CD4-positive, CD25-positive, alpha-beta regulatory T cell (primary cell): ENCODE data around the gene PPIL1. TPM values are rescaled to one million over a fixed set of nuclear protein-coding genes. Genes with fewer than 3 reads are reported as not detected.
A peak's percentile ranks its signal among the peaks of the same experiment; 100 is the strongest.

Experiments
- ATAC-seq, 2 donors: fragments of 150-1000 bp; cut with Tn5 transposase; one replicate each; pipeline ENCODE4 v1.10.0; 2021; ENCODE audit warnings: low read depth in 2 of 2, moderate number of reproducible peaks in 2 of 2, moderate library complexity in 1 of 2
- DNase-seq, 3 donors: peaks; one replicate each; pipeline versions ENCODE4 v3.0.0 to v3.0.0-alpha.2; 2012 to 2022; ENCODE audit warnings: mixed read lengths in 1 of 3
- H3K27ac ChIP-seq: one replicate; pipeline ENCODE4 v1.7.0; 2013; ENCODE audit warnings: mild to moderate bottlenecking, low read length; ENCODE audit not compliant: insufficient read depth, poor library complexity, severe bottlenecking
- H3K27me3 ChIP-seq: one replicate; pipeline ENCODE4 v1.7.0; 2013; ENCODE audit warnings: low read length; ENCODE audit not compliant: control insufficient read depth, insufficient read depth
- H3K36me3 ChIP-seq: one replicate; pipeline ENCODE4 v1.7.0; 2013; ENCODE audit warnings: mild to moderate bottlenecking, low read length, moderate library complexity; ENCODE audit not compliant: control insufficient read depth, insufficient read depth
- H3K4me1 ChIP-seq: 2 replicates; pipeline ENCODE4 v1.7.0; 2013; ENCODE audit warnings: mild to moderate bottlenecking, low read length; ENCODE audit not compliant: insufficient read depth, control insufficient read depth, poor library complexity, severe bottlenecking
- H3K4me3 ChIP-seq: one replicate; pipeline ENCODE4 v1.7.0; 2013; ENCODE audit warnings: low read depth, mild to moderate bottlenecking, low read length, moderate library complexity
- H3K9me3 ChIP-seq, 2 experiments: 1 replicate in 1 of 2; 2 replicates in 1 of 2; pipeline ENCODE4 v1.7.0; 2013; ENCODE audit warnings: low read length in 2 of 2, mild to moderate bottlenecking in 1 of 2, moderate library complexity in 1 of 2; ENCODE audit not compliant: control insufficient read depth in 2 of 2
- H3K27ac Mint-ChIP-seq, 3 donors: one replicate each; pipeline ENCODE4 v1.8.0; 2020 to 2022; ENCODE audit warnings: mild to moderate bottlenecking in 3 of 3, mixed read lengths in 3 of 3, moderate library complexity in 2 of 3
- H3K27me3 Mint-ChIP-seq: one replicate; pipeline ENCODE4 v1.8.0; 2022; ENCODE audit warnings: mild to moderate bottlenecking, mixed read lengths
- H3K36me3 Mint-ChIP-seq: one replicate; pipeline ENCODE4 v1.8.0; 2020; ENCODE audit warnings: mixed read lengths
- H3K4me1 Mint-ChIP-seq, 4 donors: one replicate each; pipeline ENCODE4 v1.8.0; 2020 to 2022; ENCODE audit warnings: mixed read lengths in 4 of 4, mild to moderate bottlenecking in 1 of 4
- H3K4me3 Mint-ChIP-seq, 4 donors: one replicate each; pipeline ENCODE4 v1.8.0; 2020 to 2022; ENCODE audit warnings: mild to moderate bottlenecking in 4 of 4, mixed read lengths in 4 of 4, moderate library complexity in 3 of 4
- H3K9me3 Mint-ChIP-seq, 7 donors: one replicate each; pipeline ENCODE4 v1.8.0; 2020 to 2022; ENCODE audit warnings: mixed read lengths in 7 of 7, mild to moderate bottlenecking in 3 of 7, moderate library complexity in 2 of 7
- polyA plus RNA-seq, 4 donors: library from polyadenylated mRNA; unstranded; fragments of 300-500 nt; fragmentation: Illumina TruSeq; gene quantifications; one replicate each; pipeline ENCODE4 v1.2.3, GENCODE V29; 2021
- total RNA-seq: library from RNA; stranded (reverse); gene quantifications from one replicate; pipeline ENCODE4 v1.2.3, GENCODE V29; 2022

The PPIL1 gene
- total and polyA plus RNA-seq, 5 donors from 2014 or later: 6.1 to 31.0 (median 23.8) TPM

- Histone ChIP-seq H3K4me3 (no peak overlapping the region), H3K9me3 (no peaks in the 10 kb centered on the region), H3K27ac (no peak overlapping the region), H3K36me3 (peaks cover 18% of the 10 kb centered on the region), H3K27me3 (no peaks in the 10 kb centered on the region), H3K4me1 (peaks cover 19% of the 10 kb centered on the region)
- H3K9me3 Mint-ChIP-seq: no peaks in the 10 kb centered on the region
- no peak overlapping the region for H3K27ac Mint-ChIP-seq
- ATAC-seq (no peak), DNase-seq (no peak)
- peak overlapping the region in 1 of 4 donors; percentile 65 for H3K4me3 Mint-ChIP-seq
- H3K27me3 Mint-ChIP-seq: peaks cover 5% of the 10 kb centered on the region
- peaks cover 31% of the 10 kb centered on the region for H3K36me3 Mint-ChIP-seq
- H3K4me1 Mint-ChIP-seq: peaks cover 25 to 69% (median 50%) of the 10 kb centered on the region in 4 donors
Observed at GRCh38 chr6:36871686-36872085, 2.9 kb downstream of the PPIL1 start.

- Mint-ChIP-seq H3K36me3 (peaks cover 56% of the 10 kb centered on the region), H3K4me3 (peak overlapping the region in 2 of 4 donors; percentile 41 to 64)
- peaks cover 27% of the 10 kb centered on the region for H3K36me3 ChIP-seq
Observed at GRCh38 chr6:36867471-36868224, 7.0 kb downstream of the PPIL1 start.

GRCh38 chr6:36865835-36866234 lies 8.8 kb downstream of the PPIL1 start:
- peaks cover 23% of the 10 kb centered on the region for H3K4me1 ChIP-seq
- peak overlapping the region; percentile 51 for H3K27ac ChIP-seq
- H3K4me1 Mint-ChIP-seq: peaks cover 24 to 67% (median 59%) of the 10 kb centered on the region in 4 donors
- peak overlapping the region; percentile 60 to 82 (median 64) for H3K4me3 Mint-ChIP-seq
- H3K36me3 Mint-ChIP-seq: peaks cover 52% of the 10 kb centered on the region
- peak; percentile 94 to 98 for ATAC-seq
- peak in 2 of 3 donors; percentile 51 to 76 for DNase-seq
- peaks cover 25% of the 10 kb centered on the region for H3K36me3 ChIP-seq
- H3K9me3 Mint-ChIP-seq: no peaks in the 10 kb centered on the region
- H3K27me3 Mint-ChIP-seq: no peaks in the 10 kb centered on the region
- peak overlapping the region; percentile 41 for H3K4me3 ChIP-seq
- no peaks in the 10 kb centered on the region for H3K27me3 ChIP-seq
- H3K9me3 ChIP-seq: no peaks in the 10 kb centered on the region
- H3K27ac Mint-ChIP-seq: peak overlapping the region; percentile 62 to 92 (median 88)

More at GRCh38 chr6:36867471-36868224, 7.0 kb downstream of the PPIL1 start:
- peak overlapping the region in 2 of 3 donors; percentile 26 to 92 for H3K27ac Mint-ChIP-seq
- H3K4me1 ChIP-seq: peaks cover 23% of the 10 kb centered on the region
- H3K4me3 ChIP-seq: no peak overlapping the region
- H3K27me3 Mint-ChIP-seq: no peaks in the 10 kb centered on the region
- H3K27me3 ChIP-seq: no peaks in the 10 kb centered on the region
- no peak for DNase-seq
- H3K27ac ChIP-seq: no peak overlapping the region
- no peaks in the 10 kb centered on the region for H3K9me3 ChIP-seq
- H3K9me3 Mint-ChIP-seq: no peaks in the 10 kb centered on the region
- H3K4me1 Mint-ChIP-seq: peaks cover 23 to 75% (median 62%) of the 10 kb centered on the region in 4 donors
- ATAC-seq: no peak

- no peak for DNase-seq
- peaks cover 23% of the 10 kb centered on the region for H3K4me1 ChIP-seq
- ATAC-seq: no peak
- H3K9me3 Mint-ChIP-seq: no peaks in the 10 kb centered on the region
- H3K27me3 ChIP-seq: no peaks in the 10 kb centered on the region
- no peak overlapping the region for H3K27ac ChIP-seq
- H3K36me3 ChIP-seq: peaks cover 14% of the 10 kb centered on the region
- H3K36me3 Mint-ChIP-seq: peaks cover 49% of the 10 kb centered on the region
- no peak overlapping the region for H3K4me3 ChIP-seq
- peak overlapping the region; percentile 80 to 85 (median 80) for H3K27ac Mint-ChIP-seq
- H3K9me3 ChIP-seq: no peaks in the 10 kb centered on the region
- no peak overlapping the region for H3K4me3 Mint-ChIP-seq
- H3K4me1 Mint-ChIP-seq: peaks cover 30 to 62% (median 51%) of the 10 kb centered on the region in 4 donors
- H3K27me3 Mint-ChIP-seq: no peaks in the 10 kb centered on the region
Observed at GRCh38 chr6:36863670-36864540, 10.7 kb downstream of the PPIL1 start.

- H3K9me3 ChIP-seq: no peaks in the 10 kb centered on the region
- no peaks in the 10 kb centered on the region for H3K27me3 Mint-ChIP-seq
- peaks cover 23% of the 10 kb centered on the region for H3K4me1 ChIP-seq
- H3K36me3 ChIP-seq: peaks cover 14% of the 10 kb centered on the region
- no peak overlapping the region for H3K27ac ChIP-seq
- DNase-seq (no peak), ATAC-seq (no peak)
- H3K36me3 Mint-ChIP-seq: peaks cover 47% of the 10 kb centered on the region
- H3K4me3 Mint-ChIP-seq: no peak overlapping the region
- H3K4me1 Mint-ChIP-seq: peaks cover 26 to 61% (median 49%) of the 10 kb centered on the region in 4 donors
- no peaks in the 10 kb centered on the region for H3K9me3 Mint-ChIP-seq
- H3K27me3 ChIP-seq: no peaks in the 10 kb centered on the region
- H3K4me3 ChIP-seq: no peak overlapping the region
- H3K27ac Mint-ChIP-seq: peak overlapping the region; percentile 0 to 85 (median 17)
Observed at GRCh38 chr6:36862848-36863382, 11.7 kb downstream of the PPIL1 start.

- peak in 1 of 3 donors; percentile 70 for DNase-seq
- H3K36me3 Mint-ChIP-seq: peaks cover 41% of the 10 kb centered on the region
Observed at GRCh38 chr6:36862164-36862847, 12.3 kb downstream of the PPIL1 start.

GRCh38 chr6:36860126-36860525 lies 14.5 kb downstream of the PPIL1 start:
- H3K27me3 ChIP-seq: no peaks in the 10 kb centered on the region
- no peaks in the 10 kb centered on the region for H3K9me3 ChIP-seq
- peaks cover 3% of the 10 kb centered on the region for H3K4me1 ChIP-seq
- no peak overlapping the region for H3K4me3 ChIP-seq
- H3K36me3 ChIP-seq: peaks cover 30% of the 10 kb centered on the region
- Mint-ChIP-seq H3K36me3 (peaks cover 47% of the 10 kb centered on the region), H3K27me3 (no peaks in the 10 kb centered on the region), H3K4me1 (peaks cover 10 to 33% (median 26%) of the 10 kb centered on the region in 4 donors), H3K27ac (no peak overlapping the region), H3K9me3 (no peaks in the 10 kb centered on the region), H3K4me3 (no peak overlapping the region)
- H3K27ac ChIP-seq: no peak overlapping the region
- ATAC-seq: no peak
- no peak for DNase-seq

More at GRCh38 chr6:36862164-36862847, 12.3 kb downstream of the PPIL1 start:
- Mint-ChIP-seq H3K27ac (peak overlapping the region in 1 of 3 donors; percentile 85), H3K4me3 (no peak overlapping the region), H3K27me3 (no peaks in the 10 kb centered on the region), H3K9me3 (no peaks in the 10 kb centered on the region), H3K4me1 (peaks cover 22 to 55% (median 43%) of the 10 kb centered on the region in 4 donors)
- H3K27ac ChIP-seq: no peak overlapping the region
- peaks cover 23% of the 10 kb centered on the region for H3K4me1 ChIP-seq
- H3K4me3 ChIP-seq: no peak overlapping the region
- H3K27me3 ChIP-seq: no peaks in the 10 kb centered on the region
- no peak for ATAC-seq
- no peaks in the 10 kb centered on the region for H3K9me3 ChIP-seq
- peaks cover 12% of the 10 kb centered on the region for H3K36me3 ChIP-seq
